AG09319 (cell line): ENCODE measurements around the gene EFNA2.

ENCODE experiments used
- DNase-seq: peaks from one replicate; pipeline ENCODE4 v3.0.0-alpha.2; 2010; ENCODE audit warnings: low read depth; ENCODE audit errors: extremely low read depth
- TF ChIP-seq, protein P1 (sequence below): IDR thresholded peaks from 2 replicates; pipeline ENCODE4 v1.5.1; 2011; ENCODE audit warnings: low read depth, mild to moderate bottlenecking, inconsistent platforms, low read length, moderate library complexity

Gene EFNA2

DNA sequence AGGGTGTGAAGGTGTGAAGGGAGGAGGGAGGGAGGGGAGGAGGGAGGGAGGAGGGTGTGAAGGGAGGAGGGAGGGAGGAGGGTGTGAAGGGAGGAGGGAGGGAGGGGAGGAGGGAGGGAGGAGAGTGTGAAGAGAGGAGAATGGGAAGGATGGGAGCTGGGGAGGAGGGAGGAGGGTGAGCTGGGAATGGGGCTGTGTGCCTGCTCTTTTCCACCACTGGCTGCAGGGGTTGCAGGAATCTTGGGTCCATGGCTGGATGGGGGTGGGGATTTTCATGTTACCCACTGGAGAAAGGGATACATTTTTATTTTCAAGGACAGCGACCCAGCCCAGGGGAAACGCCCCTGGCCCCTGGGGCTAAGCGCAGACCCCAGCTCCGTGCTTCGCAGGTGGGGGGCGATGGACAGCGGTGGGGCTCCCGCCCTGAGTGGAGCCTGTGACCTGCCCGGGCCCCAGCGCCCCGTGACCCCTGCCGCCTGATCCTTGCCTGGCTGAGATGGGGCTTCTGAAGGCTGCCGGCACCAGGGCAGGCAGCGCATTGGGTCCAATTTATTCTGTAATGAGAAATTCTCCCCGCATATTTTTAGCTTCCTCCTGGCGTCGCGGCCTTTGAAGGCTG is 3.0 kb upstream of the EFNA2 start:
- TF ChIP-seq, protein P1, sequence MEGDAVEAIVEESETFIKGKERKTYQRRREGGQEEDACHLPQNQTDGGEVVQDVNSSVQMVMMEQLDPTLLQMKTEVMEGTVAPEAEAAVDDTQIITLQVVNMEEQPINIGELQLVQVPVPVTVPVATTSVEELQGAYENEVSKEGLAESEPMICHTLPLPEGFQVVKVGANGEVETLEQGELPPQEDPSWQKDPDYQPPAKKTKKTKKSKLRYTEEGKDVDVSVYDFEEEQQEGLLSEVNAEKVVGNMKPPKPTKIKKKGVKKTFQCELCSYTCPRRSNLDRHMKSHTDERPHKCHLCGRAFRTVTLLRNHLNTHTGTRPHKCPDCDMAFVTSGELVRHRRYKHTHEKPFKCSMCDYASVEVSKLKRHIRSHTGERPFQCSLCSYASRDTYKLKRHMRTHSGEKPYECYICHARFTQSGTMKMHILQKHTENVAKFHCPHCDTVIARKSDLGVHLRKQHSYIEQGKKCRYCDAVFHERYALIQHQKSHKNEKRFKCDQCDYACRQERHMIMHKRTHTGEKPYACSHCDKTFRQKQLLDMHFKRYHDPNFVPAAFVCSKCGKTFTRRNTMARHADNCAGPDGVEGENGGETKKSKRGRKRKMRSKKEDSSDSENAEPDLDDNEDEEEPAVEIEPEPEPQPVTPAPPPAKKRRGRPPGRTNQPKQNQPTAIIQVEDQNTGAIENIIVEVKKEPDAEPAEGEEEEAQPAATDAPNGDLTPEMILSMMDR = no peak
- no peak for DNase-seq

DNA sequence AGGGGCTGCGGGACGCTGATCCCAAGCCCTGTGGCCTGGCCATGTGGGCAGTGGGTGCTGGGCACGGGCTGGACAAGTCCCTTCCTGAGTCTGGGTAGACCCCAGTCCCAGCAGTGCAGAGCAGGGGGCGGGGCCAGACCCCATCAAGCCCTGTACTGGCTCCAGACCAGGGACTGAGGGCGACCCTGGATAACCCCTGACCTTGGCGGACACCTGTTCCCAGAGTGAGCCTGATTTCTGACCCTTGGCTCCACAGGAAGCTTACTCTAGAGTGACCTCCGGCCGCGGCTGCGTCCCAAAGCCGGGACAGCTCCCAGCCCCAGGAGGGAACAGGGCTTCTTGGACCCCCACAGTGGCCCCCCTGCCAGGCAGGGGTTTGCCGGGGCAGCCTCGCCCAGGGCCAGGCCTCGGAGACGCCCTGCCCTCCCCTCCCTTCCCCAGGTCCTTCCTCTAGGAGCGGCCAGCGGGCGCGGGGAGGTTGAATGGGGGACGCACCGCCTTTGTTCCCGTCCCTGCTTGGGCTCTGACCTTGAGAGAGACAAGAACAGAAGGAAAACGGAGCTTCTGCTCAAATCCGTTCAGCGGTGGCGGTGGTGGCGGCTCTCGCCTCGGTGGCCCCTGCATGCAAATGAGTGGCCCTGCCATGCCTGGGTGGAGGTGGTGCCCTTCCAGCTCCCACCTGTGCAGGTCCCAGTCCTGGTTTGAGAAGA is 2.3 kb upstream of the EFNA2 start:
- TF ChIP-seq, protein P1 = no peak
- DNase-seq = no peak

DNA sequence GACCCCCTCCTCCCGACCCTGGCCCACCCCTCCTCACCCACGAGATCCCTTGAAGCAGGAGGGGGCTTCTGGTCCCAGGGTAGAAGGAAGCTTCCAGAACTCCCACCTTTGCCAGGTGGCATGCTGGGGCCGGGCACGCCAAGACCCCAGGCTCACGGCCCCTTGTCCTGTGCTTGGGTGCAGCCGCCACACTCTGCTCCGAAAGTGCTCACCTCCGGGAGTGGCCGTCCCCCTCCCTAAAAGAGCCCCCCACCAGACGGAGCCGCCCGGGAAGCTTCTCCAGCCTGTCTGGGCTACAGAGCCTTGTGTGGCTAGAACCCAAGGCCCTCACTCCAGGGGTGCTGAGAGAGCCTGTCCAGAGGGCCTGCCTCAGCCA is 1.8 kb upstream of the EFNA2 start:
- TF ChIP-seq, protein P1 = no peak
- DNase-seq = no peak

DNA sequence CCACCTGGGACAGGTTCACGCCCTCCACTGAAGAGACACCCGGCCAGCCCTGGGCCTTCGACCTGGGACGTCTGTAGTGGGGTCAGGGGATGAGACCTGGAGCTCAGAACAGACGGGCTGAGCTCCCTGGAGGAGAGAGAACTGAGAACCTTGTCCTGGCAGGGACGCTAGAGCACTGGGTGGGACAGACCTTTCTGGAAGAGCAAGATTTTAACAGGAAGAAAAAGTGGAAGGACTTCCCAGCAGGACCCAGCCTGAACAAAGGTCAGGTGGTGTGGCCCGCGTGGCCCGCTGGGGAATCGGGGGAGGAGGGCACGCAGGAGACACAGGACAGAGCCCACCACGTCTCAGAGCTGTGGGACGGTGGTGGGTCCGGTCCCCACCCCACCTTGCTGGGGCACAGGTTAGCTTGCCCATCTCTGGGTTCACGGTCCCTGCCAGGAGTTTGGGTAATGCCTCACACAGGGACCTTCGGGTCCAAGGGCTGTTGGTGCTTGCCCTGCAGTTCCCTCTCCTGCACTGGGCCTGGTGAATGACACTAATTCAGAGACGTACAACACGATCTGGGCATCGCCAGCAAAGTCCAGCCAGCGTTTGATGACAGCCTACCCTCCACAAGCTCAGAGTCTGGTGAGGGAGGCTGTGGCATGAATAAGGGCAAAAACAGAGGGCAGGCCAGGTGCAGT is 1.2 kb upstream of the EFNA2 start:
- TF ChIP-seq, protein P1 = no peak
- DNase-seq = no peak

DNA sequence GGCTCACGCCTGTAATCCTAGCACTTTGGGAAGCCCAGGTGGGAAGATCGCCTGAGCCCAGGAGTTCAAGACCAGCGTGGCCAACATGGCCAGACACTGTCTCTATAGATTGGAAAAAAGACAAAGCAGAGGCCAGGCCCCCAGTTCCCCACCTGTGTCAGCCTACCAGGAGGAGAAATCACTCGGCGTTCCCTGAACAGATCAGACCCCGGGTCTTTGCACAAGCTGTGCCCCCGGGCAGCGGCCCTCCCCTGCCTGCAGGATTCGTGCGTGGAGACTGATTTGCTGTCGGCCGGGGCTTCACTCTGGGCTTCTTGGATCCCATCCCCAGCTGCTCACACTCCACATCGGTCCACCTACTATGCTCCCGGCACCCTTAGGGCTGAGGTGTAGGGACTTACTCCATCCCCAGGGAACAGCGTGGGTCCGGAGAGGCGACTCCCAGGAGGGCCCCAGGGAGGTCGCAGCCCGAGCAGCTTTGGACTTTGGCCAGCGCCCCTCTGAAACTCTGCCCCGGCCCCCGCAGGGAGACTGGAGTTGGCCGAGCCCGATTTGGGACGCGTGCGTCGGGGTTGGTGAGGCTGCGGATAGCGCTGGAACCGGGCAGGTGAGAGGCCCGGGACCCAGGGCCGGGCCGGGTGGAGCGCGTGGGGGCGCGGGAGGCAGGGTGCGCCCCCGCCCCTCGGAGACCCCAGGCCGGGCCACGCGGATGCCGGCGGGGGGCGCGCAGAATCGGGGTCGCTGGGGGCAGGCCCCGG is 515 bp upstream of the EFNA2 start:
- TF ChIP-seq, protein P1 = no peak
- DNase-seq = no peak

DNA sequence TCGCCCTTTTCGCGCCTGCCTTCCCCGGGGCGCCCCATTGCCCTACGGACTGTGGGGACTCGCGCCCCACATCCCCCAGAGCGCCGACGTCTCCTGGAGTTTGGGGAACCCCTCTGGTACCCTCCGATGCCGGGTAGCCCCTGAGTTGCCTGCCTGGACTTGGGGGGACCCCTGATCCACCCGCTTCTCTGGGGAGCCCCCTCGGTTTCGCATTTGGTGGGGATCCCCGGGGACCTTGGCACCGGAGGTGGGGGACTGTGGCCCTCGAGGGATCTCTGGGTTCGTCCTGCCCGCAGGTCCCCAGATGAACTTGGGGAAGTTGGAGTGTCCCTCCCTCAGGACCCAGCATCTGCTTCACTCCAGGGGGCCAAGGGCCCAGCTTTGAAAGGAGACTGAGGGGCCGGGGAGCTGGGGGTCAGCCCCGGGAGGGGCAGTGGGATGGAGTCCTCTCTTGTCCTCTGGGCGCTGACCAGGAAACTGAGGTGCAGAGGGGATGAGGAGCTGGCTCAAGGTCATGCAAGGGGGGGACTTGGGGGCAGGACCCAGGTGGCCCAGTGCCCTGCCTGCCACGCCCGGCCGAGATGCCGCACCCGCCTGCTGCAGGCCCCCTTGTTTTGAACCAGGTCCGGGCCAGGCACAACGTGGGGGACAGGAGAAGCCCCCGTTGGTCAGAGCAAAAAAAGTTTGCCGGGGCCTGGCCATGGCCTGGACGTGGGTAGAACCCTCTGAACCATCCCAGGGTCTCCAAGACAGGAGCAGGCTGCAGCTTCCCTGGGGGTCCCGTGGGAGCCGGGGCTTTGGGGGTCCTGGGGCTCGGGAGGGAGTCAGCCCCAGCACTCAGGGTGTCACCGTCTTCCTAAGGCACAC is 1.0 kb downstream of the EFNA2 start:
- no peak for DNase-seq
- TF ChIP-seq, protein P1 = no peak
